HG03064 (cell line): ENCODE results near the gene TUBB4B.

ENCODE experiments used
- ATAC-seq: cut with Tn5 transposase; IDR thresholded peaks from one replicate; pipeline ENCODE4 v1.9.1; 2021; ENCODE audit warnings: low read depth; ENCODE audit not compliant: unreplicated experiment

Gene TUBB4B

DNA sequence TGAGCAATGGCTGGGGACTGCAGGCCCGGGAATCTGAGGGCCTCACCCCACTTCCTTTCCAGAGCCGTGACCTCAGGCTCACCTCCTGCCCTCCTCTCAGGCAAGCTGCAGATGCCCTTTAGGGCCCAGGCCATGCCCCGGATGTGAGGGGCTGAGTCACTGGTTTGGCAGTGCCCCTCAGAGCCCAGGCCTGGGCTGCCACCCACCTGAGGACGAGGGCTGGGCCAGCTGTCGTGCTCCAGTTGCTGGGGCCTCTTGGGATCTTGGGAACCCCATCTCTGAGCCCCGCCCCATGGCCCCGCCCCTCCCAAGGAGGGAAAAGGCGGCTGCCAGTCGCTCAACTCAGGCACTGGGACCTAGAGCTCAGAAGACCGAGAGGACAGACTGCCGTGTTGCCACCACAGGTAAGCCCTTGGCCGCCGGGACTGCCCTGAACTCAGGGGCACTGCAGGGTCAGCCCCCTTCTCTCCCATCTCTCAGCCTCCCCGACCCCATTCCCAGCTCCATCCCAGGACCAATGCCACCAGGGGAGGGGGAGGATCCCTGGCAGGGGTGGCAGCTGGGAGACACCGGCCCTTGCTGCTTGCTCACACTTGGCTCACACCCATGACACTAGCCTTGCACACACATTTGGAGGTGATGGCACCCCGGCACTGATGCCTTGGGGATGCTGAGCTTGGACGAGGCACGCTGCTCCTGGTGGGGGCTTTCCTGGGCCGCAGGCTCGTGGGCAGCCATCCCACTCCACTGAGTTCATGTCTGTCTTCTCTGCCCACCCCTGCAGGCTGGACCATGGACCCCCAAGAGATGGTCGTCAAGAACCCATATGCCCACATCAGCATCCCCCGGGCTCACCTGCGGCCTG lies 16.0 kb upstream of the TUBB4B start, which contains the start of gene CYSRT1:
Gene CYSRT1, plus strand, starts transcription at position 345 of the 865 bp plus-strand sequence. Its CDS starts 448 bp downstream, at position 793.
- ATAC-seq, result no peak

- ATAC-seq, result no peak
Measured at GRCh38 chr9:137225699-137226331, 15.3 kb upstream of the TUBB4B start.

DNA sequence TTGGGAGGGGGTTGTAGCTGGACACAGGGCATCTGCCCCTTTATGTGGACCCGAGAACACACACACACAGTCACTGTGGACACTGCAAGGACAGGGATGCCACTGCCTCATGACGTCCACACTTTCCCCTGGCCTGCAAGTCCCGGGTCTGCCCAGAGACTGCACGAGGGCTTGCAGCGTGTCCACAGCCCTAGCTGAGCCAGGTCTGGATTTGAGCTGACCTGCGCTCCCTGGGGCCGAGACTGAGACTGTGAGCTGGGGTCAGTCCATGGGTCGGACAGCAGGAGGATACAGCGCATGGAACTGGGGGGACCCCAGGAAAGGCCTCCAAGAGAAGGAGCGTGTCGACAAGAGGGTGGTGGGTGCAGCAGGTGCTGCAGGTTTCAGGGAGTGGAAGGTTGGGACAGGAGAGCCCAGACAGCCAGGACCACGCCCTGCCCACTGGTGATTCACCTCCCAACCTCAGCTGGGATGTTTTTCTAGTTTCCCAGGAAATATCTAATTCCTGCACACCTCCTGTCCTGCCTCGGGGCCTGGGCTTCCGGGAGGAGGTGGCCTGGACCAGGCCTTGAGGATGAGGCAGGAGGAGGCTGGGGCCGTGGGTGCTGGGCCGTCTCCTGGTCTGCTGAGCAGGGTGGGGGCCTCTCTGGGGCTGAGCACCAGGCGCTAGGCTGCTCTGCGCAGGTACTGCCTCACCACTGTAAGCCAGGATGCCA lies 14.6 kb upstream of the TUBB4B start:
- ATAC-seq, result no peak

GRCh38 chr9:137227054-137227852 lies 13.8 kb upstream of the TUBB4B start, which contains the start of gene RNF224:
Gene RNF224 (plus strand): TSS chr9:137227502. CDS start chr9:137228336, 834 bp downstream.
- no peak for ATAC-seq

- ATAC-seq, result no peak
Measured at GRCh38 chr9:137227853-137228505, 13.1 kb upstream of the TUBB4B start.

DNA sequence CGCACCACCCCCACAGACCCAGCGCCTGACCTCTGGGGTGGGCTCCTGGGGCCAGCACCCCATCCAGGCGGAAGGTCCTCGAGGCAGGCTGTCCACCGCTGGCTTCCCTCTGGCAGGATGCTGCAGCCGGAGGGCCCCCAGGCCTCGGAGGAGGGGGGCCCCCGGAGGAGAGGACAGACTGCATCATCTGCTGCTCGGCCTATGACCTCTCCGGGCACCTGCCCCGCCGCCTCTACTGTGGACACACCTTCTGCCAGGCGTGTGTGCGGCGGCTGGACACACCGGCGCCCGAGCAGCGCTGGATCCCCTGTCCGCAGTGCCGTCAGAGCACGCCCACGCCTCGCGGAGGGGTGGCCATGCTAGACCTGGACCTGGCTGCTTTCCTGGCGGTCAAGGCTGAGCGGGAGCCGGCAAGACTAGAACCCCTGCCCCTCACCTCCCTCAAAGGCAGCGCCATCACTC lies 12.6 kb upstream of the TUBB4B start:
- no peak for ATAC-seq

- no peak for ATAC-seq
Measured at GRCh38 chr9:137228968-137229896, 11.9 kb upstream of the TUBB4B start.

GRCh38 chr9:137229903-137230704 lies 11.0 kb upstream of the TUBB4B start:
- ATAC-seq, result no peak

DNA sequence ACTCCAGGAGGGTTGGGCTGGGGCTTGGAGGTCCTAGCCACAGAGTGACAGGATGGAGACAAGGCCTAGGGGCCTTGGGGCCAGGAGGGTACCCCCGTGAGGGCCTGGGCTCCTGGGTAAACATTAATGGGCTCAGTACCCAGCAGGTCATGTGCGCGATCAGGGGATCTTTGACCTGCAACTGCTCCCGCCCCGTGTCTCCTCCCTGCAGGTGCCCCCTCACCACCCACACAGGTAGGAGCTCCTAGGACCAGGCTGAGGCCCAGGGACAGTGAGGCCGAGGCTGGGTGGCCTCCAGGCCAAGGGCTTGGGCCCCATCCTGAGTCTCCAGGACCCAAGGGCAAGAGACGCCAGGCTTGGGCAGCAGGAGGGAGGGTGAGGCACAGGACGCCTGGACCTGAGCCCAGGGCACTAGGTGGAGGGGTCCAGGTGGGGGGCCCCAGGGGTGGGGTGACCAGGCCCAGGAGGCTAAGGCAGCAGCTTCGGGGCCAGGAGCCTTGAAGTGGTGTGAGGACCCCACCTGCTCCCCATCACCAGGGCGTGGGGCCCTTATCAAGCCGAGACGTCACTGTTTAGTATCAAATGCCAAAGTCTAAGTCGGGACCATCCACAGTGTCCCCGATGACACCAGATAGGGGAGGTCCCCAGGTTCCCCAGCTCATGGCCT lies 10.2 kb upstream of the TUBB4B start, which contains the start of gene SLC34A3:
Gene SLC34A3, plus strand, starts transcription at position 197 of the 667 bp plus-strand sequence. CDS start 802 bp downstream, outside the sequence.
- no peak for ATAC-seq

GRCh38 chr9:137231372-137232039 lies 9.6 kb upstream of the TUBB4B start:
- no peak for ATAC-seq

DNA sequence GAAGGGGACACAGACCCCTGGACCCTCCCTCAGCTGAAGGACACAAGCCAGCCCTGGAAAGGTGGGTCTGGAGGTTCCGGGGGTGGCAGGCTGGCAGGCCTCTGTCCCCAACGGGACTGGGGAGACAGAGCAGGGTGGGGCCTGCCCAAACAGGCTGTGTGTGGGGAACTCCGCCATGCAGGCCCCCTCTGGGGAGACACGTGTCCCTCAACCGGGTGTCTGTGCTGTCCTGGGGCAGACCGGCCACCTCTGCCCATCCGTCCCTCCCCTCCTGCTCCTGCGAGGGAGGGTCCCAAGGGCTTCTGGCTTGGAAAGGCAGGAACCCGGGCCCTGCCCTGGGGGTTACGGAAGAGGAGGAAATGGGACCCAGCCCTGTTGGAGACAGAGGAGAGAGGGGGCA lies 9.0 kb upstream of the TUBB4B start:
- no peak for ATAC-seq

GRCh38 chr9:137232510-137232909 lies 8.6 kb upstream of the TUBB4B start:
- ATAC-seq, result no peak

DNA sequence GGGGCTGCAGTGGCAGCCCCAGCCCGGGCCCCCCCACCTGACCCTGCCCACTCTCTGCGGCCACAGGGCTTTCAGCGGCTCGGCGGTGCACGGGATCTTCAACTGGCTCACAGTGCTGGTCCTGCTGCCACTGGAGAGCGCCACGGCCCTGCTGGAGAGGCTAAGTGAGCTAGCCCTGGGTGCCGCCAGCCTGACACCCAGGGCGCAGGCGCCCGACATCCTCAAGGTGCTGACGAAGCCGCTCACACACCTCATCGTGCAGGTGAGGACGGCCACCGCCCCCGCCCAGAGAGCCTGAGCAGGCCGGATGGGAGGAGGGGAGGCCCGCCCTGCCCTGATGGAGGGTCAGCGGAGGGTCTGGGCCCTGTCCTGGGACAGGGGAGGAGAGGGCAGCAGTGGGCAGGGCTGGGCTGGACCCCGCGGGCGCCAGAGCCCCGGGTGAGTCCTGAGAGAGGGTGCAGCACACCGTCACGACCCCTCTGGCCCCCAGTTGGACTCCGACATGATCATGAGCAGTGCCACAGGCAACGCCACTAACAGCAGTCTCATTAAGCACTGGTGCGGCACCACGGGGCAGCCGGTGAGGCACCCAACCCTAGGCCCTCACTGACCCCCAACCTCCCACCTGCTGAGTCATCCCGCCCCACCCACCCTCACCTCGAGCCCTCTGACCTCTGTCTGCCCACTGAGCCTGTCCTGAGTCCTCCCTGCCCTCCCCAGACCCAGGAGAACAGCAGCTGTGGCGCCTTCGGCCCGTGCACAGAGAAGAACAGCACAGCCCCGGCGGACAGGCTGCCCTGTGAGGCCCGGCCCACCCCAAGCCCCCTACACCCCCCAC lies 7.7 kb upstream of the TUBB4B start:
- ATAC-seq, result no peak

GRCh38 chr9:137234055-137234697 lies 6.9 kb upstream of the TUBB4B start:
- no peak for ATAC-seq

DNA sequence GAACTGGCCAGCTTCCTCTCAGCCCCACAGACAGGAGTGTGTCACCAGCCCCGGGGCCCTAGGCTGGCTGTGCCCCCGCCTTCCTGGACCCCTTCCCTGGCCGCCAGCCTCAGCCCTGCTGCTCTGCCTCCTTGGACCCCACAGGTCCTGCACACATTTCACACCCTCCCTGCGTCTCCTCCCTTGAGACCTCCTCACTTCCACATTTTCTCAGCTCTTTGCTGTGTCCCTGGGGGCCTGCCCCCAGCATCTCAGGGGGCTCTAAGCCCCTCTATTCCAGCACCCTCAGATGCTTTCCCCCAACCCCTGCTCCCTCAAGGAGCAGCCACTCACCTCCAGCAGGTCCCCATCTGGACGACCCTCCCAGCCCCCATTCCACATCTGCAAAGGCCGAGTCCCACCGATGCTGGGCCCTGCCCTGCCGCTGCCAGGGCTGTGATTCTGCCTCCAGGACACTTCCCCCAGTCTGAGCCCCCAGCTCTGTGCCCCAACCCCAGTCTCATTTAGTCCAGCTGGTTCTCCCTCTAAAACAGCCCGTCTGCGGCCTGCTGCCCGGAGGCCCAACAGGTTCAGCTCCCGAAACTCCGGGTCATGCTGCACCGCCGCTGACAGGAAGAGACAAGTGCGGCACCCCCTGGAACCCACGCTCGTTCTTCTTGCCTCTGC lies 6.2 kb upstream of the TUBB4B start:
- ATAC-seq, result no peak
